NCI-H226 (cell line): ENCODE results near the gene PKIG.
"Not testable (repeated sequence)": the region's sequence is repeated elsewhere in the genome, so short reads cannot be mapped to it uniquely, and the experiment has no call there.

Experiments used
- DNase-seq: peaks from one replicate; pipeline ENCODE4 v3.0.0-alpha.2; 2015

The PKIG gene

GRCh38 chr20:44572551-44573500, 9.6 kb upstream of the PKIG start:
- peak; percentile 90 for DNase-seq

- DNase-seq, result no peak
Observed at GRCh38 chr20:44573501-44573869, 8.9 kb upstream of the PKIG start.

GRCh38 chr20:44574372-44574771, 8.0 kb upstream of the PKIG start:
- no peak for DNase-seq

GRCh38 chr20:44576297-44576696, 6.1 kb upstream of the PKIG start:
- peak; percentile 40 for DNase-seq

- no peak for DNase-seq
Observed at GRCh38 chr20:44579313-44580081, 2.9 kb upstream of the PKIG start.

GRCh38 chr20:44580581-44581268, 1.7 kb upstream of the PKIG start:
- no peak for DNase-seq

GRCh38 chr20:44581515-44581914, 864 bp upstream of the PKIG start:
- no peak for DNase-seq

- DNase-seq, result no peak
Observed at GRCh38 chr20:44583157-44583556, 778 bp downstream of the PKIG start.

- DNase-seq, result no peak
Observed at GRCh38 chr20:44584162-44584561, 1.8 kb downstream of the PKIG start.

GRCh38 chr20:44585057-44585963, 2.9 kb downstream of the PKIG start:
- DNase-seq, result no peak

GRCh38 chr20:44586289-44586911, 4.0 kb downstream of the PKIG start:
- no peak for DNase-seq

GRCh38 chr20:44587035-44587980, 4.9 kb downstream of the PKIG start:
- DNase-seq, result no peak

GRCh38 chr20:44588321-44588720, 5.9 kb downstream of the PKIG start:
- not testable (repeated sequence) for DNase-seq

- no peak for DNase-seq
Observed at GRCh38 chr20:44589537-44589936, 7.2 kb downstream of the PKIG start.

GRCh38 chr20:44590980-44591778, 8.8 kb downstream of the PKIG start:
- DNase-seq, result no peak

GRCh38 chr20:44592366-44592765, 10.0 kb downstream of the PKIG start:
- no peak for DNase-seq

GRCh38 chr20:44593751-44594150, 11.4 kb downstream of the PKIG start:
- no peak for DNase-seq

- peak; percentile 34 for DNase-seq
Observed at GRCh38 chr20:44594730-44595129, 12.4 kb downstream of the PKIG start.

- peak; percentile 16 for DNase-seq
Observed at GRCh38 chr20:44596010-44596409, 13.6 kb downstream of the PKIG start.

GRCh38 chr20:44596876-44597275, 14.5 kb downstream of the PKIG start:
- DNase-seq, result no peak
